ENCODE measurements around the gene IFT43.

The IFT43 gene

DNA sequence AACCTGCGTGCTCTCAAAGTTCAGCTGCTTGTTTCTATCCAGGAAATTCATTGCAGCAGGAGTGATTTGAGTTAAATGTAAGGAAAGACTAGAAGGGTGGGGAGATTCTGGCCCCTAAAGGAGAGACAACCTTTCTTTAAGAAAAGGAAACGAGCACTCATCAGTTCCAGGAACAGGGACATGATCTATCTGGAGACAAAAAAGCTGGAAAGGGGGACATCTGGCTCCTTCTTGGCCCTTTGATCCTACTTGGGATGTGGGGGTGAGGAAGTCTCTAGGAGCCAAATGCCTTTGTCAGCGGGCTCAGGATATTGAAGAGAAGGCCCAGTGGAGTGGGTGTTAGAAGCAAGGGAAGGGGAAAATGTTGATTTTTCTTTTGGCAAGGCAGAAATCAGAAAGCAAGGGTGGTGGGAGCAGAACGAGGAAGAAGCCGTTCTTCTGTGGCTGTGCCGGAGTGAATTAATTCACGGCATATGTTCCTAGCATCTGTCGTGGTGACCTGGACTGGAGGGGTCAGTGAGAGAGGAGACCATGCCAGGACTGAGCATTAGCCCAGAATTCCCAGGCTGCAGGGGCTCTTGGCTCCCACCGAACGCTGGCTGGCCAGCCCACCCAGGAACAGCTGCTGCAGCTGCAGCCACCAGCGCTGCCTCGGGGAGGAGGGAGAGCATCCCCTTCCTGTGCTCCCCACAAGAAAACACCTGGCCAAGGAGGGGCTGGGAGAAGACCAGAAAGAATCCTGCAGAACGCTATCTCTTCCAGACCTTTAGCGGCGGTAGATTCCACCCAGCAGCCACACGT lies 103.4 kb downstream of the IFT43 start:
- no peaks in the 10 kb centered on the region for H3K9me3 ChIP-seq (ENCODE audit: control insufficient read depth, insufficient read depth, low read length)
- no CpG with 5 or more reads among the region's 16 CpGs for WGBS (ENCODE audit: insufficient coverage, insufficient read length)
- peaks cover 7% of the 10 kb centered on the region; the same call in 1 of the 2 replicates for H3K4me1 ChIP-seq (ENCODE audit: control insufficient read depth, insufficient read depth, low read length)
- H3K27me3 ChIP-seq (ENCODE audit: control insufficient read depth, insufficient read depth, low read length): no peaks in the 10 kb centered on the region
- H3K36me3 ChIP-seq (ENCODE audit: control insufficient read depth, insufficient read depth, low read length): no peaks in the 10 kb centered on the region
- no peak overlapping the region for H3K4me3 ChIP-seq (ENCODE audit: low read length)
- no peak overlapping the region for H3K27ac ChIP-seq (ENCODE audit: low read length)
- DNase-seq (ENCODE audit: low read depth, low spot score): no peak

- Histone ChIP-seq H3K27ac (ENCODE audit: low read length) (no peak overlapping the region), H3K36me3 (ENCODE audit: control insufficient read depth, insufficient read depth, low read length) (no peaks in the 10 kb centered on the region), H3K4me3 (ENCODE audit: low read length) (no peak overlapping the region), H3K4me1 (ENCODE audit: control insufficient read depth, insufficient read depth, low read length) (peaks cover 7% of the 10 kb centered on the region; the same call in 1 of the 2 replicates), H3K27me3 (ENCODE audit: control insufficient read depth, insufficient read depth, low read length) (no peaks in the 10 kb centered on the region), H3K9me3 (ENCODE audit: control insufficient read depth, insufficient read depth, low read length) (no peaks in the 10 kb centered on the region)
- no CpG with 5 or more reads among the region's 6 CpGs for WGBS (ENCODE audit: insufficient coverage, insufficient read length)
- DNase-seq (ENCODE audit: low read depth, low spot score): no peak
These were observed 104.0 kb downstream of the IFT43 start for GRCh38 chr14:76089575-76089974.

DNA sequence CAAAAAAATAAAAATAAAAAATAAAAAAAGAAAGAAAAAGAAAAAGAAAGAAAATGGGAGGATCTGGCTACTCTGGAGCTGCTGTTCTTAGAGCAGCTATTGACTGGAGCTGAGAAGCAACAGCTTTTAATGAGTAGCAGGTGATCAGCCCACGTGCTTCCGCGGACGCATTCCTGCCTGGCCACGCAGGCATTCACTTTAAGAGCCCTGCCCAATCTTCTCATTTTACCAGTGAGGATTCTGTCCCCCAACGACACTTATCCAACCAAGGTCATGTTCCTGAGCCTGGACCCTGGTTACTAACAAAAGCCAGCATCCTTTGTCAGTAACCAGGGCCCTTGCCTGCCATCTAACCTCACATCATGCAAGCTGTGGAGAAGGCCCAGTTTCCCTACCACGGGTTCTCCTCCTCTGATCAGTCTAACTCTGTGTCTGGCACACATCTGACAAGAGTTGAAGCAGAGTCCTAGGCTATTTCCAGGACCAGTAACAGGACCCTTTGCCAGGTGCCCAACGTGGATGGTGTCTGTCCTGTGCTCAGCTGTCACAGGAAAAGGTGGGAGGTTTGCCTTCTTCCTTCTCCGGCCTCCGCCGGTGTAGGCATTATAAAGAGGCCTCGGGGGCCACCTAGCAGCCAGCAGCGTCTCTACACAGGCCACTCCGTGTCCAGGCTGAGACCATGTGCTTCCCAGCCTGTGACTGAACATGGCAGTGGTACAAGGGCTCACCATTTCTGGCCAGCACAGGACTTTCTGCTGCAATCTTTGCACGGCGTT lies 105.2 kb downstream of the IFT43 start:
- no peak overlapping the region for H3K27ac ChIP-seq (ENCODE audit: low read length)
- no peaks in the 10 kb centered on the region for H3K9me3 ChIP-seq (ENCODE audit: control insufficient read depth, insufficient read depth, low read length)
- no CpG with 5 or more reads among the region's 16 CpGs for WGBS (ENCODE audit: insufficient coverage, insufficient read length)
- no peaks in the 10 kb centered on the region for H3K27me3 ChIP-seq (ENCODE audit: control insufficient read depth, insufficient read depth, low read length)
- no peak for DNase-seq (ENCODE audit: low read depth, low spot score)
- no peak overlapping the region for H3K4me3 ChIP-seq (ENCODE audit: low read length)
- H3K36me3 ChIP-seq (ENCODE audit: control insufficient read depth, insufficient read depth, low read length): no peaks in the 10 kb centered on the region
- 0 out of 2 replicates have a peak, but pooled peaks cover 5% of the 10 kb centered on the region for H3K4me1 ChIP-seq (ENCODE audit: control insufficient read depth, insufficient read depth, low read length)

GRCh38 chr14:76093077-76093476 lies 107.5 kb downstream of the IFT43 start:
- no CpG with 5 or more reads among the region's 2 CpGs for WGBS (ENCODE audit: insufficient coverage, insufficient read length)
- H3K27me3 ChIP-seq (ENCODE audit: control insufficient read depth, insufficient read depth, low read length): no peaks in the 10 kb centered on the region
- H3K4me1 ChIP-seq (ENCODE audit: control insufficient read depth, insufficient read depth, low read length): 0 out of 2 replicates have a peak, but pooled peaks cover 5% of the 10 kb centered on the region
- no peaks in the 10 kb centered on the region for H3K36me3 ChIP-seq (ENCODE audit: control insufficient read depth, insufficient read depth, low read length)
- no peaks in the 10 kb centered on the region for H3K9me3 ChIP-seq (ENCODE audit: control insufficient read depth, insufficient read depth, low read length)
- no peak overlapping the region for H3K27ac ChIP-seq (ENCODE audit: low read length)
- H3K4me3 ChIP-seq (ENCODE audit: low read length): no peak overlapping the region
- DNase-seq (ENCODE audit: low read depth, low spot score): no peak

DNA sequence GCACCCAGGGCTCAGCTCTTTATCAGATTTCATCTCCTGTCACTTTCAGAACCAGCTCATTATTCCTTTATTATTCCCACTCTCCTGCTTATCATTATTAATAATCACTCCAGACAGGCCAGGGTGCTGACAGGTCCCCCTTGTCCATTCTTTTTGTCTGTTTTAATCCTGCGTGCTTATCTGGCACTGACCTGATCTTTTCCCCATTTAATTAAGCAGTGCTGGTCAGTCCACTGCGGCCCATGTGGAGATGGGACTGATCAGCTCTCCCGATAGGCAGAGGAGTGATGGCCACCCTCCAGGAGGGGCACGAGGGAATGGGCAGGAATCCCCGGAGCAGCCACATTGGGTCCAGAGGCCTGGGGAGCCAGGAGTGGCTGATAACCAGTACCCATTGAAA lies 110.7 kb downstream of the IFT43 start:
- Histone ChIP-seq H3K36me3 (ENCODE audit: control insufficient read depth, insufficient read depth, low read length) (no peaks in the 10 kb centered on the region), H3K4me1 (ENCODE audit: control insufficient read depth, insufficient read depth, low read length) (no peaks in the 10 kb centered on the region), H3K27ac (ENCODE audit: low read length) (no peak overlapping the region), H3K27me3 (ENCODE audit: control insufficient read depth, insufficient read depth, low read length) (no peaks in the 10 kb centered on the region), H3K9me3 (ENCODE audit: control insufficient read depth, insufficient read depth, low read length) (no peaks in the 10 kb centered on the region), H3K4me3 (ENCODE audit: low read length) (no peak overlapping the region)
- WGBS (ENCODE audit: insufficient coverage, insufficient read length): no CpG with 5 or more reads among the region's 5 CpGs
- DNase-seq (ENCODE audit: low read depth, low spot score): no peak

- Histone ChIP-seq H3K4me3 (ENCODE audit: low read length) (no peak overlapping the region), H3K9me3 (ENCODE audit: control insufficient read depth, insufficient read depth, low read length) (no peaks in the 10 kb centered on the region), H3K27me3 (ENCODE audit: control insufficient read depth, insufficient read depth, low read length) (no peaks in the 10 kb centered on the region), H3K27ac (ENCODE audit: low read length) (no peak overlapping the region), H3K36me3 (ENCODE audit: control insufficient read depth, insufficient read depth, low read length) (no peaks in the 10 kb centered on the region), H3K4me1 (ENCODE audit: control insufficient read depth, insufficient read depth, low read length) (no peaks in the 10 kb centered on the region)
- DNase-seq (ENCODE audit: low read depth, low spot score): no peak
- no CpG with 5 or more reads among the region's 7 CpGs for WGBS (ENCODE audit: insufficient coverage, insufficient read length)
These were observed 112.0 kb downstream of the IFT43 start for GRCh38 chr14:76097547-76097946.

DNA sequence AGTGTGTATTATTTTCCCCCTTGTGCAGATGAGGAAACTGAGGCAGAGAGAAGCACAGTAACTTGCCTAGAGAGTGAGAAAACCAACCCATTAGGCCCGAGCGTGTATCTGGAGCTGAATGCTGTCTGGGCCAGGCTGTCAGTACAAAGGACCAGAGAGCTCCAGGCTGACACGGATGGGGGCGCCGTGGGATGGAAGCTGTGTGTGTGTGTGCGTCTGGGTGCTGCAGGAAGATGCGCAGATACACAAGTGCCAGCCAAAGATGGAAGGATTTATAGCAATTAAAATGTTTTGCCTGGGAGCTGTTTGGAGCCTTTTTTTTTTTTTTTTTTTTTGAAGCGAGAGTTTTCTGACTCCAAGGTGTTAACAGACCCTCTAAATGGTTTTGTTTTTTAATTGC lies 112.5 kb downstream of the IFT43 start:
- H3K9me3 ChIP-seq (ENCODE audit: control insufficient read depth, insufficient read depth, low read length): no peaks in the 10 kb centered on the region
- H3K4me3 ChIP-seq (ENCODE audit: low read length): no peak overlapping the region
- no peak overlapping the region for H3K27ac ChIP-seq (ENCODE audit: low read length)
- H3K4me1 ChIP-seq (ENCODE audit: control insufficient read depth, insufficient read depth, low read length): no peaks in the 10 kb centered on the region
- no CpG with 5 or more reads among the region's 8 CpGs for WGBS (ENCODE audit: insufficient coverage, insufficient read length)
- DNase-seq (ENCODE audit: low read depth, low spot score): no peak
- H3K36me3 ChIP-seq (ENCODE audit: control insufficient read depth, insufficient read depth, low read length): no peaks in the 10 kb centered on the region
- H3K27me3 ChIP-seq (ENCODE audit: control insufficient read depth, insufficient read depth, low read length): no peaks in the 10 kb centered on the region

DNA sequence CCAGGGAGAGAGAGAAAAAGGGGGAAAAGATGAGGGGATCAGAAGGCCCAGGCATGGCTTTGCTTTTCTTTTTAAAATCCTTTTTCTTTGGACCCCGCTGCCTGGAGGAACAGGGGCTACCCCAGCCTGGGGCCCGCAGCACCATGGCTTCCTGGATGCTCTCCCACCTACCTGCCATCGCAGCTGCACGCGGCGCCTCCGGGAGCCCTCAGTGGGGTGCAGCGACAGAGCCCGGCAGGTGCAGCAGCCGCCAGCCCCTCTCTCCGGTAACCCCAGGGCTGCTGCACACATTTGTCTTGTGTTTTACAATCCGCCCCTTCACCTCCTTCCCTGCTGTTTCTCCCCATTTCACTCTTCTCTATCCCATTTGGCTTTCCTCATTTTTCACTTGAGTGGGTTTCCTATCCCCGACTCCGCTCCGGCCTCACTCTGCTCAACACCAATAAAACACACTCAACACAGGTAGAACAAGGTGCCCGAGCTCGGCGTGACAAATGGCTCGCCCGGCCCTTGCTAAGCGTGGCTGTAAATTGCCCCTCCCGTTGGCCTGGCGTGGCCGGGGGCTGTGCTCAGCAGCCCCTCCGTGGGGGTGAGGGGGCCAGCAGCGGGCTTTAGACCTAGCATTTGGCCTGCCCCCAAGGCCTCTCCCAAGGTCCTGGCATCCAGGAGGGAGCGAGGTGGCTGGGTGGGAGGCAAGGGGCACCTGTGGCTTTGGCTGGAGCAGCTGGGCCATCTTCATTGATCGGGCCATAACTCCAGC lies 113.5 kb downstream of the IFT43 start:
- Histone ChIP-seq H3K4me1 (ENCODE audit: control insufficient read depth, insufficient read depth, low read length) (no peaks in the 10 kb centered on the region), H3K9me3 (ENCODE audit: control insufficient read depth, insufficient read depth, low read length) (no peaks in the 10 kb centered on the region), H3K4me3 (ENCODE audit: low read length) (no peak overlapping the region), H3K36me3 (ENCODE audit: control insufficient read depth, insufficient read depth, low read length) (no peaks in the 10 kb centered on the region), H3K27ac (ENCODE audit: low read length) (no peak overlapping the region), H3K27me3 (ENCODE audit: control insufficient read depth, insufficient read depth, low read length) (no peaks in the 10 kb centered on the region)
- DNase-seq (ENCODE audit: low read depth, low spot score): no peak
- no CpG with 5 or more reads among the region's 28 CpGs for WGBS (ENCODE audit: insufficient coverage, insufficient read length)

GRCh38 chr14:76100236-76100635 lies 114.7 kb downstream of the IFT43 start:
- no peaks in the 10 kb centered on the region for H3K27me3 ChIP-seq (ENCODE audit: control insufficient read depth, insufficient read depth, low read length)
- H3K36me3 ChIP-seq (ENCODE audit: control insufficient read depth, insufficient read depth, low read length): no peaks in the 10 kb centered on the region
- H3K4me1 ChIP-seq (ENCODE audit: control insufficient read depth, insufficient read depth, low read length): peaks cover 1% of the 10 kb centered on the region; the same call in 1 of the 2 replicates
- no CpG with 5 or more reads among the region's 14 CpGs for whole genome bisulfite sequencing (ENCODE audit: insufficient coverage, insufficient read length)
- H3K4me3 ChIP-seq (ENCODE audit: low read length): no peak overlapping the region
- H3K27ac ChIP-seq (ENCODE audit: low read length): no peak overlapping the region
- DNase-seq (ENCODE audit: low read depth, low spot score): no peak
- no peaks in the 10 kb centered on the region for H3K9me3 ChIP-seq (ENCODE audit: control insufficient read depth, insufficient read depth, low read length)

Measured in iPS DF 6.9 (cell line).